HG02884 (cell line): ENCODE results near the gene PKN3.
A peak's percentile ranks its signal among the peaks of the same experiment; 100 is the strongest.
"Not testable (repeated sequence)": the region's sequence is repeated elsewhere in the genome, so short reads cannot be mapped to it uniquely, and the experiment has no call there.

Source experiments
- ATAC-seq: cut with Tn5 transposase; IDR thresholded peaks from one replicate; pipeline ENCODE4 v1.9.1; 2021; ENCODE audit warnings: mild to moderate bottlenecking, moderate library complexity; ENCODE audit not compliant: unreplicated experiment

The PKN3 gene

GRCh38 chr9:128702445-128702948, at the start of gene PKN3:
TSS of gene PKN3 (plus strand) at chr9:128702503. CDS start at chr9:128702916, 413 bp downstream.
- ATAC-seq = no peak

- no peak for ATAC-seq
Measured at GRCh38 chr9:128653908-128654307, 48.4 kb upstream of the PKN3 start.

DNA sequence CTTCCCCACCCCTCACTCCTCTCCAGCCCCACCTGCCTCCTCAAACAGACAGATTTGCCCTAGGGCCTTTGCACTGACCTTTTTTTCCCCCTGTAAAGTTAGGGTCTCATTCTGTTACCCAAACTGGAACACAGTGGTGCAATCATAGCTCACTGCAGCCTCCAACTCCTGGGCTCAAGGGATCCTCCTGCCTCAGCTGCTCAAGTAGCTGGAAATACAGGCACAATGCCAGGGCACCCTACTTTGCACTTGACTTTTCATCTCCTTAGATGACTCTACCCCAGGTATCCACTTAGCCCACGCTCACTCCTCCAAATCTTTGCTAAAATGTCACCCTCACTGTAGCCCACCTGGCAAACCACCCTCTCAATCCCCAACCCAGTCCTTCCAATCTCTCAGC, 47.8 kb upstream of the PKN3 start:
- no peak for ATAC-seq

DNA sequence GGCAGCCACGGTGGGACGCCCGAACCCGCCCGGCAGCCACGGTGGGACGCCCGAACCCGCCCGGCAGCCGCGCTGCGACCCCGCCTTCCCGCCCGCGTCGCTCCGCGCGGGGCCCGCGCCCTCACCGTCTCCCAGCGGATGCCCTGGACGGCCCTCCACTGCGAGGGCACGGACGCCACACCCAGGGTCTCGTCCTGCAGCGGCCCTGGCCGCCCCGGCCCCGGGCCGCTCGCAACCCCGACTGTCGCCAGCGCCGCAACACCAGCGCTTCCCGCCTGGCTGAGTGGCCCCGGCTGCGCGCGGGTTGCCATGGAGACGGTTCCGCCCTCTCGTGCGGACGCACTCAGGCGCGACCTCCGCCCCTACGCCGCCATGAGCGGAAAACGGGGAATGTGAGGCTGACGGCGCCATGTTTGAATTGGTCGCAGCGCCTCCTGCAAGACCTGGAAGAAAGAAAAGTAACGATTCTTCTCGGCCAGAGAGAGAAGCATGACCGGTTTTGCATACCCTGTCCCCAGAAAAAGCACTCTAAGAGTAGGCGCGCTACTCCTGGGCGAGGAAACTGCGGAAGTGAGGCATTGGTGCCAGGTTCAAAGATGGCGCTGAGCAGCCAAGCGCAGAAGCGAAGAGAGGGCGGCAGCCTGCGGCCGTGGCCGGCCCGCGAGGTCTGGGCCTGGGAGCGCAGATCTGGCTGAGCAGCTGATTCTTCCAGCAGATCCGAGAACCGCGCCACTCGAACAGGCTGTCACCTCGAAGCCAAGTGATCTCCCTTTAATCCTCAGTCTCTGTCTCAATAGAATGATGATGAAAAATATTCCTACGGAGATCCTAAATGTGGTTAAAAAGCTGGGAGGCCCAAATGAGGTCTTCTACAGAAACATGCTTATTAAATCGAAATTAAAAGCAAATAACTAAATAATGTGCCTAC, 45.6 kb upstream of the PKN3 start, which contains the start of gene DYNC2I2:
Gene DYNC2I2, minus strand, starts transcription at position 432 of the 928 bp plus-strand sequence. Its CDS starts 121 bp downstream, at position 311.
- ATAC-seq = peak; percentile 66

DNA sequence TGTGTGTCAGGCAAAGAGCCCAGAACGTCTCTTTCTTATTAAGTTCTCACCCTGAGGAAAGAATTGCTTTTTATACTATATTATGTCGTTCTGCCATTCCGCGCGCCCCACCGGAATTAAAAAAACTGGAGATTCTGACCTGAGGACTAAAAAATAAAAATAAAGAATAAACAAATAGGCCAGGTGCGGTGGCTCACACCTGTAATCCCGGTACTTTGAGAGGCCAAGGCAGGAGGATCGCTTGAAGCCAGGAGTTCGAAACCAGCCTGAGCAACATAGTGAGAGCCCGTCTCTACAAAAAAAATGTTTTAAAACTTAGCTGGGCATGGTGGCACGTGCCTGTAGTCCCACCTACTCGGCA, 45.0 kb upstream of the PKN3 start:
- ATAC-seq = no peak

DNA sequence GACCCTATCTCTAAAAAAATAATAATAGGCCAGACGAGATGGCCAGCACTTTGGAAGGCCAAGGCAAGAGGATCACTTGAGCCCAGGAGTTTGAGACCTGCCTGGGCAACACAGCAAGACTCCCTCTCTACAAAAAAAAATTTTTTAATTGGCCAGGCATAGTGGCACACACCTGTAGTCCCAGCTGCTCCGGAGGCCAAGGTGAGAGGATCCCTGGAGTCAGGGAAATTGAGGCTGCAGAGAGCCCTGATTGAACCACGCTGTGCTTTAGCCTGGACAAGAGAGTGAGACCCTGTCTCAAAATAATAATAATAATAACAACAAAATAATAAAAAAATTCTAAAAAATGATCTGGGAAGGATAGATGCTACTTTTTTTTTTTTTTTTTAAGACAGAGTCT, 44.5 kb upstream of the PKN3 start:
- ATAC-seq = no peak

DNA sequence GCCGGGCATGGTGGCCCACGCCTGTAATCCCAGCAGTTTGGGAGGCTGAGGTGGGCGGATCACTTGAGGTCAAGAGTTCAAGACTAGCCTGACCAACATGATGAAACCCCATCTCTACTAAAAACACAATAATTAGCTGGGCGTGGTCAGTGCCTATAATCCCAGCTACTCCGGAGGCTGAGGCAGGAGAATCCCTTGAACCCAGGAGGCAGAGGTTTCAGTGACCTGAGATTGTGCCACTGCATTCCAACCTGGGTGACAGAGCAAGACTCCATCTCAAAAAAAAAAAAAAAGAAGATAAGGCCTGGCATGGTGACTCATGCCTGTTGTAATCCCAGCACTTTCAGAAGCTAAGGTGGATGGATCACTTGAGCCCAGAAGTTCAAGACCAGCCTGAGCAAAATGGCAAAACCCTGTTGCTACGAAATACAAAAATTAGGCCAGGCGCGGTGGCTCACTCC, 35.8 kb upstream of the PKN3 start:
- not testable (repeated sequence) for ATAC-seq

DNA sequence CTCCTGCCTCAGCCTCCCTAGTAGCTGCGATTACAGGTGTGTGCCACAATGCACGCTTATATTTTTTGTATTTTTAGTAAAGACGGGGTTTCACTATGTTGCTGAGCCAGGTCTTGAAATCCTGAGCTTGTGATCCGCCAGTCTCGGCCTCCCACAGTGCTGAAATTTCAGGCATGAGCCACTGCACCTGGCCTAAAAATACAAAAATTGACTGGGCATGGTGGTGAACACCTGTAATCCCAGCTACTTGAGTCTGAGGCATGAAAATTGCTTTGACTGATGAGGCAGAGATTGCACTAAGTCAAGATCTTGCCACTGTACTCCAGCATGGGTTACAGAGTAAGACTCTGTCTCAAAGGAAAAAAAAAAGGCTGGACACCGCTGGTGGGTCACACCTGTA, 32.5 kb upstream of the PKN3 start:
- no peak for ATAC-seq

DNA sequence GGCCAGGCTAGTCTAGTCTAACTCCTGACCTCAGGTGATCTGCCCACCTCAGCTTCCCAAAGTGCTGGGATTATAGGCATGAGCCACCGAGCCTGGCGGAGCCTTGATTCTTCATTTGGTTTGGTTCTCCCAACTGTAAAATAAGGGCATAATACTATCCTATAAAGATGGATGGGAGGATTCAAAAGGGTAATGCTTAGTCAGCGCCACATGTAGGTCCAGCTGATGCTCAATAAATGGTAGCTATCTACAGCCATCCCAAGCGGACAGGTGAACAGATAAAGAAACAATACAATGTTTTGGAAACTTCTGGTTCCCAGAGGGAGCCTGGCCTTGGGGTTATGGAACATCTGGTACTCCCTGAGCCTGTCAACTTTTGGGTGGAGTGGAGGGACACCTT, 26.9 kb upstream of the PKN3 start:
- no peak for ATAC-seq

- no peak for ATAC-seq
Measured at GRCh38 chr9:128677794-128678193, 24.5 kb upstream of the PKN3 start.

GRCh38 chr9:128683340-128684064, 18.8 kb upstream of the PKN3 start:
- no peak for ATAC-seq

- ATAC-seq = no peak
Measured at GRCh38 chr9:128684065-128684324, 18.3 kb upstream of the PKN3 start.

- peak; percentile 31 for ATAC-seq
Measured at GRCh38 chr9:128684325-128685199, 17.7 kb upstream of the PKN3 start.

DNA sequence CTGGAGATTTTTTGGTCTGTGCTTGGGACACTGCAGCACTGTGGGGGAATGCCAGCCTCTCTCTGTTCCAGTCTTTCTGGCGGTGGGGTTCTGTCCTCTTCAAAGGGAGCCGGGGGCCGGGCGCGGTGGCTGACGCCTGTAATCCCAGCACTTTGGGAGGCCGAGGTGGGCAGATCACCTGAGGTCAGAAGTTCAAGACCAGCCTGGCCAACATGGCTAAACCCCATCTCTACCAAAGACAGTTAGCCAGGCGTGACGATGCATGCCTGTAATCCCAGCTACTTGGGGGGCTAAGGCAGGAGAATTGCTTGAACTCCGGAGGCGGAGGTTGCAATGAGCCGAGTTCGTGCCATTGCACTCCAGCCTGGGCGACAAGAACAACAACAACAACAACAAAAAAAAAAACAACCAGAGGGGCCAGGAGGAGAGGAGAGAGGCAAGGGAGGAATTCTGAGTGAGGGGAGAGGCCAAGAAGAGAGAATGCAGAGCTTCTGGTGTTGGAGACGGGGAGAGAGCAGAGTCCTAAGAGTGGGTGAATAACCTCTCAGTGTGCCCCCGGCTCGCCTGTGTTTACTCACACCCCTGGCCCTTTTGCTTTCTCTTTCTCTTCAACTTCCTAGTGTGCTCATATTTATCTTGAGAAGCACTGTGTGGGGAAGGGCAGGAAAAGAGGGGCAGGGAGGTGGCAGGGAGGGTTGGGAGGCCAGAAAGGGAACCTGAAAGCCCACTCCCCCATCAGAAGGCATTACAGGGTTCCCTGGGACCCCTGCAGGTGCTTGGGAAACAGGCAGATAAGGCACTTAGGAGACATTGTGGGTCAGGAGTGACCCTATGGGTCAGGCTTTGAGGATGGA, 16.4 kb upstream of the PKN3 start:
- ATAC-seq = no peak

GRCh38 chr9:128687453-128687852, 14.8 kb upstream of the PKN3 start:
- ATAC-seq = no peak

- ATAC-seq = peak; percentile 54
Measured at GRCh38 chr9:128688501-128689292, 13.6 kb upstream of the PKN3 start, which contains the start of gene SET. TSS of gene SET (plus strand) at chr9:128689222. CDS start at chr9:128689583, 361 bp downstream.

GRCh38 chr9:128689293-128689774, 13.0 kb upstream of the PKN3 start:
- ATAC-seq = no peak

- no peak for ATAC-seq
Measured at GRCh38 chr9:128689820-128690683, 12.3 kb upstream of the PKN3 start.
